SU-DHL-6 (cell line): Measurements from ENCODE around the gene ZNF609.
"Not testable (repeated sequence)": the region's sequence is repeated elsewhere in the genome, so short reads cannot be mapped to it uniquely, and the experiment has no call there.

ENCODE experiments used
- H2AFZ ChIP-seq: fragments of 200-600 bp; sonication (generic); 2 replicates; pipeline ENCODE4 v1.6.1; 2014; ENCODE audit warnings: low read depth, mild to moderate bottlenecking, moderate library complexity, mixed read lengths, antibody characterized with exemption, low read length; ENCODE audit not compliant: severe bottlenecking
- H3F3A ChIP-seq: fragments of 200-600 bp; shearing (Covaris generic); 2 replicates; pipeline ENCODE4 v1.6.0; 2016; ENCODE audit warnings: antibody characterized with exemption, mild to moderate bottlenecking; ENCODE audit not compliant: insufficient read depth
- H3K27ac ChIP-seq: fragments of 200-600 bp; sonication (generic); 2 replicates; pipeline ENCODE4 v1.5.1; 2016; ENCODE audit warnings: low read depth, mild to moderate bottlenecking, low read length, moderate library complexity, mixed read lengths
- H3K27me3 ChIP-seq: fragments of 200-600 bp; sonication (generic), shearing (Covaris generic); 2 replicates; pipeline ENCODE4 v1.6.0; 2014; ENCODE audit warnings: mild to moderate bottlenecking, low read length
- H3K36me3 ChIP-seq: fragments of 200-600 bp; sonication (generic); 2 replicates; pipeline ENCODE4 v1.6.1; 2014; ENCODE audit warnings: mild to moderate bottlenecking, low read length, mixed read lengths
- H3K4me2 ChIP-seq: fragments of 300-600, 200-600 bp; shearing (Covaris generic), sonication (generic); 2 replicates; pipeline ENCODE4 v1.6.0; 2014; ENCODE audit warnings: low read length, low read depth, mild to moderate bottlenecking; ENCODE audit not compliant: poor library complexity, severe bottlenecking
- H3K4me3 ChIP-seq: fragments of 200-600 bp; sonication (generic); 2 replicates; pipeline ENCODE4 v1.5.1; 2014; ENCODE audit warnings: antibody characterized with exemption, low read length, mild to moderate bottlenecking, mixed read lengths; ENCODE audit not compliant: insufficient read depth, poor library complexity, severe bottlenecking
- H3K79me2 ChIP-seq: fragments of 200-600 bp; sonication (generic); 2 replicates; pipeline ENCODE4 v1.6.1; 2014; ENCODE audit warnings: mild to moderate bottlenecking, low read length, moderate library complexity; ENCODE audit not compliant: insufficient read depth
- H3K9ac ChIP-seq: fragments of 200-600 bp; sonication (generic); 2 replicates; pipeline ENCODE4 v1.7.0; 2014; ENCODE audit warnings: mild to moderate bottlenecking, low read length
- H3K9me2 ChIP-seq: fragments of 200-600 bp; sonication (generic); replicated peaks from 2 replicates; pipeline ENCODE4 v1.6.1; 2014; ENCODE audit warnings: low read length; ENCODE audit not compliant: insufficient read depth
- H3K9me3 ChIP-seq: fragments of 200-600 bp; sonication (generic); 2 replicates; pipeline ENCODE4 v1.6.1; 2014; ENCODE audit warnings: low read length, mixed read lengths; ENCODE audit not compliant: insufficient read depth
- H4K20me1 ChIP-seq: fragments of 200-600 bp; sonication (generic); 2 replicates; pipeline ENCODE4 v1.6.1; 2014; ENCODE audit warnings: low read depth, mild to moderate bottlenecking, antibody characterized with exemption, low read length, moderate library complexity, mixed read lengths
- EZH2phosphoT487 ChIP-seq: fragments of 200-600 bp; sonication (generic), shearing (Covaris generic); conservative IDR thresholded peaks from 2 replicates; pipeline ENCODE4 v1.6.1; 2018; ENCODE audit warnings: mild to moderate bottlenecking, antibody characterized with exemption, low read length, moderate library complexity, mixed read lengths
- TF ChIP-seq, protein P1 (sequence below): fragments of 200-600 bp; sonication (generic); IDR thresholded peaks from one replicate; pipeline ENCODE4 v1.5.1; 2017; ENCODE audit warnings: antibody characterized with exemption, mild to moderate bottlenecking, low read length, moderate library complexity; ENCODE audit not compliant: insufficient read depth, poor library complexity, severe bottlenecking

Gene ZNF609

DNA sequence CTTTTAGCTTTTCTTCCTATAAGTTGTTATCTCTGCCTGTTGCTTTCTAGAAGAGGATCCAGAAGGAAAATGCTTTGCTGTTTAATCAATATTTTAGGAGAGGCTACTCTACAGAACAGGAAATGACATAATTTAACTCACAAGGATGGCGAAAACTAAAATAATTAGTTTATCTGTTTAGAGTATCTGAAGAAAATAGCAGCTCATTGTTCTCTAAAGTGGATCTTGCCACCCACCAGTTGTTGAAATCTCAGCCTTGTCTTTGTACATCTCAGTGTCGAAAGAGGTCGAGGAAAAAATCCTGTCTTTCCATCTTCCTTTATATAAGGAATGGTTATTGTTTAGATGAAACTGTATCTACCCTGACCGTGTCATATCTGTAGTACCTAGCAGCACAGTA, 126.6 kb downstream of the ZNF609 start:
- H3K4me3 ChIP-seq = no peak overlapping the region
- H3K79me2 ChIP-seq = peaks cover 22% of the 10 kb centered on the region; the same call in 1 of the 2 replicates
- H3K4me2 ChIP-seq = no peak overlapping the region
- H4K20me1 ChIP-seq = no peaks in the 10 kb centered on the region
- H3K27ac ChIP-seq = no peak overlapping the region
- TF ChIP-seq EZH2phosphoT487 = no peak
- TF ChIP-seq, protein P1, sequence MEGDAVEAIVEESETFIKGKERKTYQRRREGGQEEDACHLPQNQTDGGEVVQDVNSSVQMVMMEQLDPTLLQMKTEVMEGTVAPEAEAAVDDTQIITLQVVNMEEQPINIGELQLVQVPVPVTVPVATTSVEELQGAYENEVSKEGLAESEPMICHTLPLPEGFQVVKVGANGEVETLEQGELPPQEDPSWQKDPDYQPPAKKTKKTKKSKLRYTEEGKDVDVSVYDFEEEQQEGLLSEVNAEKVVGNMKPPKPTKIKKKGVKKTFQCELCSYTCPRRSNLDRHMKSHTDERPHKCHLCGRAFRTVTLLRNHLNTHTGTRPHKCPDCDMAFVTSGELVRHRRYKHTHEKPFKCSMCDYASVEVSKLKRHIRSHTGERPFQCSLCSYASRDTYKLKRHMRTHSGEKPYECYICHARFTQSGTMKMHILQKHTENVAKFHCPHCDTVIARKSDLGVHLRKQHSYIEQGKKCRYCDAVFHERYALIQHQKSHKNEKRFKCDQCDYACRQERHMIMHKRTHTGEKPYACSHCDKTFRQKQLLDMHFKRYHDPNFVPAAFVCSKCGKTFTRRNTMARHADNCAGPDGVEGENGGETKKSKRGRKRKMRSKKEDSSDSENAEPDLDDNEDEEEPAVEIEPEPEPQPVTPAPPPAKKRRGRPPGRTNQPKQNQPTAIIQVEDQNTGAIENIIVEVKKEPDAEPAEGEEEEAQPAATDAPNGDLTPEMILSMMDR = no peak
- H3K27me3 ChIP-seq = no peaks in the 10 kb centered on the region
- H3K9me3 ChIP-seq = no peaks in the 10 kb centered on the region
- H3K9me2 ChIP-seq = no peaks in the 10 kb centered on the region
- no peak overlapping the region for H2AFZ ChIP-seq
- H3K9ac ChIP-seq = no peak overlapping the region
- no peaks in the 10 kb centered on the region for H3K36me3 ChIP-seq
- H3F3A ChIP-seq = no peaks in the 10 kb centered on the region

DNA sequence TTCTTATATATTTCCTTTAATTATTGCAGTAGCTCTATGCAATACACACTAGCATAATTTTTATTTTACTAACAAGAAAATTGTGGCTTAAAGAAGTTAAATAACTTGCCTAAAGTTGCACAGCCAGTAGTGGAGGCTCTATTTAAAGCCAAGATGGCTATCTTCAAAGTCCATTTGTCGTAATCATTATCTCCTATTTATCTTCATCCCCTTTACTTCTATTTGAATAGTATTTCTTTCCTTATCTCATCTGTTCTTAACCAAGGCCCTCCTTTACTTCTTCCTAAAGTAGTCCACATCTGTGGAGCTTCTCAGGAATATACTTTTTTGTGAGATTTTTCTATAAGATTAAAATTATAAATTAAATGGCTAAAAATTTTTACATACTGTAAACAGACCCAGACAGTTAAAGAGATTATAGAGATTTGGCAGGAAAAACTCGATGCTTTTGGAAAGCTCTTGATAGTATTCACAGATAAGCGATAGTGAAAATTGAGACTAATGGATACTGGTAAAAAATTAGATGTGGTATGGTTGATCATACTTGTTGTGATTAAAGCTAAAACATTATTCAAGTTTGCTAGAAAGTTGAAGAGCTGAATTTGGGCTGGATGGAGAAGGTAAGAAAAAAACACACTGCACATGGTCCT, 129.2 kb downstream of the ZNF609 start:
- H2AFZ ChIP-seq = no peak overlapping the region
- no peak overlapping the region for H3K9ac ChIP-seq
- H3K27ac ChIP-seq = no peak overlapping the region
- no peak overlapping the region for H3K4me3 ChIP-seq
- H3F3A ChIP-seq = no peaks in the 10 kb centered on the region
- H3K4me2 ChIP-seq = no peak overlapping the region
- H3K9me2 ChIP-seq = no peaks in the 10 kb centered on the region
- TF ChIP-seq, protein P1 = no peak
- TF ChIP-seq EZH2phosphoT487 = no peak
- no peaks in the 10 kb centered on the region for H3K27me3 ChIP-seq
- no peaks in the 10 kb centered on the region for H4K20me1 ChIP-seq
- no peaks in the 10 kb centered on the region for H3K9me3 ChIP-seq
- no peaks in the 10 kb centered on the region for H3K36me3 ChIP-seq
- peaks cover 26% of the 10 kb centered on the region; the same call in 1 of the 2 replicates for H3K79me2 ChIP-seq

DNA sequence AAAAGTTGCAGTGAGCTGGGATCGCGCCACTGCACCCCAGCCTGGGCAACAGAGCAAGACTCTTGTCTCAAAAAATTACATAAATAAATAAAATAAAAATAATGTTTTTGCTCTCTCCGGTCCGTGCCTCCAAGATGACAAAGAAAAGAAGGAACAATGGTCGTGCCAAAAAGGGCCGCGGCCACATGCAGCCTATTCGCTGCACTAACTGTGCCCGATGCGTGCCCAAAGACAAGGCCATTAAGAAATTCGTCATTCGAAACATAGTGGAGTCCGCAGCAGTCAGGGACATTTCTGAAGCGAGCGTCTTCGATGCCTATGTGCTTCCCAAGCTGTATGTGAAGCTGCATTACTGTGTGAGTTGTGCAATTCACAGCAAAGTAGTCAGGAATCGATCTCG, 132.5 kb downstream of the ZNF609 start:
- H3K9ac ChIP-seq, H2AFZ ChIP-seq, H3K27me3 ChIP-seq, H3K36me3 ChIP-seq, H4K20me1 ChIP-seq, H3K9me3 ChIP-seq, H3K4me3 ChIP-seq, H3K27ac ChIP-seq, H3F3A ChIP-seq, H3K9me2 ChIP-seq, H3K4me2 ChIP-seq: not testable (repeated sequence)
- peaks cover 12% of the 10 kb centered on the region; the same call in 1 of the 2 replicates for H3K79me2 ChIP-seq

DNA sequence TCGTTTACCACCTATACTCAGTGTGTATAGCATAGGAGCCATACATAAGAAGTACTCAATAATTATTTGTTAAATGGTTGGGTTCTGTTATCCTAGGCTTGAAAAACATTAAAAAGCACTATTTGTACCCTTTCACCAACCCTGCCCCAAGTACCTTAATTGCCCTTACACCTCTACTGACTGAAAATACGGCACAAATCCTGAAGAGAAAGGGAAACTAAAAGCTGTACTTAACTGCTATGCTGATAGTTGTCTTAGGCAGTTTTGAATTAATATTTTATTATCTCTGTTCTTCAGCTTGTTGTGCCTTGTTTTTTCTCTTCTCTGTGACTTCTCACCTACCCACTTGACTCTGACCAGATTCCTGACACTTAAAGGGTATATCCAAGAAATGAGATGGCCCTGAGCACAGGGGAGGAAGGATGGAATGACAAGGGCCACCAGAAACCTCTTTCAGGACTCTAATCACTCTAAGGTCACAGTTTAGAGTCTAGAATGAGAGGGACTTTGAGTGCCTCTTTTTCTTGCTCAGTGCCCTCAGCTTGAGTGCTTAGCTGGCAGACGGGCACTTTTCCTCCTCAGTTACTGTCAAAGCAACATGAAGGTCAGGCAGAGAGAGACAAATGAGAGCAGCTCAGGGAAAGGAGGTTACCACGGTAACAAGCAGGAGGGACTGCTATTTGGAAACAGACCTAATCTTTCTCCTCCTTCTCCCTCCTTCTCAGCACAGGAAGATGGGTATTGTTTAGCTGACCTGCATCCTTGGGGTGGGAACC, 136.5 kb downstream of the ZNF609 start:
- H3K27ac ChIP-seq = no peak overlapping the region
- H3K79me2 ChIP-seq = peaks cover 25% of the 10 kb centered on the region
- no peak overlapping the region for H3K4me2 ChIP-seq
- H3K27me3 ChIP-seq = no peaks in the 10 kb centered on the region
- TF ChIP-seq, protein P1 = no peak
- no peak for TF ChIP-seq EZH2phosphoT487
- no peak overlapping the region for H3K9ac ChIP-seq
- 0 out of 2 replicates have a peak, but pooled peaks cover 8% of the 10 kb centered on the region for H4K20me1 ChIP-seq
- H3K4me3 ChIP-seq = no peak overlapping the region
- no peak overlapping the region for H2AFZ ChIP-seq
- H3K9me3 ChIP-seq = no peaks in the 10 kb centered on the region
- H3K36me3 ChIP-seq = no peaks in the 10 kb centered on the region
- H3K9me2 ChIP-seq = no peaks in the 10 kb centered on the region
- no peaks in the 10 kb centered on the region for H3F3A ChIP-seq
